Activated T-cell treated with anti-CD3 and anti-CD28 coated beads, Interleukin-2, amount 50 U/mL, for 1 hour (primary cell): Measurements from ENCODE around the gene ABCE1.
"Not testable (repeated sequence)": the region's sequence is repeated elsewhere in the genome, so short reads cannot be mapped to it uniquely, and the experiment has no call there.

Experiments used
- DNase-seq: peaks from one replicate; pipeline ENCODE4 v3.0.0-alpha.2; 2020

The ABCE1 gene

DNA sequence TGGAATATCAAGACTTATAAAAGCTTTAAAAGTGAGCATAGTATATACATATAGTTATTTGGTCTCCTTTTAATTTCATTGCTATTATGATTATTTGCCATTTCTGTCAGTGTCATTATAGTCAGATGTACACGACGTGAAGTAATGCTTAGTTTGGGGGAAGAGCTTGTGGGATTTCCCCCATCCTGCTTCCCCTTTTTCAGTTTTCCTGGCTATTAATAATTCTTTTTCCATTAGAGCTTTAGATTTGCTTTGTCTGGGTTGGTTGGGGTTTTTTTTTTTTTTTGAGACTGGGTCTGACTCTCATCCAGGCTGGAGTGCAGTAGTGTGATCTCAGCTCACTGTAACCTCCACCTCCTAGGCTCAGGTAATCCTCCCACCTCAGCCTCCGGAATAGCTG lies 5.4 kb downstream of the ABCE1 start:
- no peak for DNase-seq

DNA sequence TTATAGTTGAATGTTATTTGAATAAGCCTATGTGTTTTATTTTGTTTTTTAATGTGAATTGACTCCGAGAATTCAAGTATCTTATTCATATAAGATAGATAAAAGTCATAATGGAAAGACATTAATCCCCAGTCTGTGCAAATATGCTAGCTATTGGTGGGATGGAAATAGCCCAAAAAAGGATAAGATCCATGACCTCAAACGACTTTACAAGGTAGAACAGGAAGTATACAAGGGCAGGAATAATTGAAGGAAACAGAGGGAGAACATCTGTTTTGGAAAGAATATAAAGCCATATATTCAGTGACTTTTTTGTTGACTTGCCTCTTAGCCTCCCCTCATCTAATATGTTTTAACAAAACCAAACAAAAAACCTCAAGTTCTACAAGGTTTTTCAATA lies 9.0 kb downstream of the ABCE1 start:
- no peak for DNase-seq

DNA sequence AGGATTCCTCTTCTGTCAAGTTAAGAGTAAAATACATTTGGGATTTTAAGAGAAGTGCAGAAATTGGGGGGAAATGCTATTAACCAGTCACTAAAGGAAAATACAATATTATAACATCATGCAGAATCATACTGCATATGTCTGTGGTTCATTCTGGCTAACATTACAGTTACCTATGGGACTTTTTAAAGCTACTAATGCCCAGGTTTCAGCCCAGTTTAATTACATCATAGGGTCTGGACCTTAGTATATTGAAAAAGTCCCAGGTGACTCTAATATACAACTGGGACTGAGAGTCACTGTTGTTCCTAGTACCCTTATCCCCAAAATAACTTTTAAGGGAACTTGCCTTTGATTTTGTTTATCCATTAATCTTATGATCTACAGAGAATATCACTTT lies 10.0 kb downstream of the ABCE1 start:
- DNase-seq = no peak

DNA sequence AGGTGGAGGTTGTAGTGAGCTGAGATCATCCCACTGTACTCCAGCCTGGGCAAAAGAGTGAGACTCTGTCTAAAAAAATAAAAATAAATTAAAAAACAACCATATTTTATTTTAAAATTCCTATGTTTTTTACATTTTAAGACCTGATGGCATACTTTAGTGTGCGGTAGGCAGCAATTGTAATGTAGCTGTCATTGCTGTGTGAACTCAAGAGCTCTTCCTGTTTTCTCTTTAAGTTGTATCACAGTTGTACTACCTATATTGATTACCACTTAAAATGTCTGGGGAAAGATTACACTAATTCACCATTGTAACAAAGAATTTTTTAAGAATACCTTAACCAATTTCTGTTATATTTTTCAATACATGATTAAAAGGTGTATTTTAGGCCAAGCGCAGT lies 27.3 kb downstream of the ABCE1 start:
- DNase-seq = no peak

DNA sequence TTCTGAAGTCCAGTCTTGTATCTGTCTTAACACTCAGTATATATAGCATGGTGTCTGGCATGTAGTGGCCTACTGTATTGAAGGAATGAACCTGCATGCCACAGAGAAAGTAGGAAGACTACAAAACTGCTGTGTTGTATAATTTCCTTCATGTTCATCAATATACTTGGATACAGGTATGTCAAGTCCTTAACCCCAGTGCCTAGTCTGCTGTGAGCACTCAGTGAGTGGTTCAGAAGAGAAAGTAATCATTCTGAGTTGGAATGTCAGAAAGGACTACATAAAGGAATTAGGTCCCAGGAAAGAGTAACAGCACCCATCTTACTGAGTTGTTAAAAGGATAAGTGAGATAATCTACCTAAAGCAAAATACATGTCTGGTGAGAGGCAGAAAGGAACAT lies 32.0 kb downstream of the ABCE1 start:
- DNase-seq = no peak

DNA sequence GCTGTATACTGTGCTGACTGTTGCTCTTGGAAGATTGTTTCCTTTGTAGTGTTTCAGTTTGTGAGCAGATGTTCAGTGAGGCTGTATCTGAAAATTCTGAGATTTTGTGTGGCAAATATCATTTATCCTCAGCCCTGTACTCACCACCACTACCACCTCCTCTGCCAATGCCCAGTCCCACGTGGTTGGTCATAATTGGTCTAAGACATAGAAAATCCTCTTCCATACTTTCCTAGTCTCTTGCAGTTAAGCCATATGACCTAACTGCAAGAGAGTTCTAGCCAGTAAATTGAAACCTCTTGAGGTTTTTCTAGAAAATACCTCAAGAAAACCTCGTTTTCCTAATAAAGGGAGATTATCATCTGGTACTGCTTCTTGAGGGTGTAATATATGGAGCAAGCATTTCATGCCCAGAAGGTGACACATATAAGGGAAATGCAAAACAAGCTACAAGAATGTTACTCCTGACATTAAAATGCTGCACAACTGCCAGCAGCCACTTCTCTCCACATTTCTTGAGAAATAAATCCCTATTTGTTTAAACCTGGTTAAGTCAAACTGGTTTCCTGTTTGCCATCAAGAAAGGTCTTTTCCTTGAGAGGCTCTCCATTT lies 32.8 kb downstream of the ABCE1 start:
- DNase-seq = no peak

DNA sequence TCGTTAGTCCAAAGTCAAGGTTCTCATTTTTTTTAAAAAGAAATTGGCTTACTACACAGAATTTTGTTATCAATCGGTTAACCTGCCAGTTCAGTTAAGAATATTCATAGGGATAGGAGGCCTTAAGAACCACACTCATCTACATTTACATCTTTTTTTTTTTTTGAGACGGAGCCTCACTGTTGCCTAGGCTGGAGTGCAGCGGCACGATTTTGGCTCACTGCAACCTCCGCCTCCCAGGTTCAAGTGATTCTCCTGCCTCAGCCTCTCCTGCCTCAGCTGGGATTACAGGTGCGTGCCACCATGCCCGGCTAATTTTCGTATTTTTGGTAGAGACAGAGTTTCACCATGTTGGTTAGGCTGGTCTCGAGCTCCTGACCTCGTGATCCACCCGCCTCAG lies 33.7 kb downstream of the ABCE1 start:
- no peak for DNase-seq

DNA sequence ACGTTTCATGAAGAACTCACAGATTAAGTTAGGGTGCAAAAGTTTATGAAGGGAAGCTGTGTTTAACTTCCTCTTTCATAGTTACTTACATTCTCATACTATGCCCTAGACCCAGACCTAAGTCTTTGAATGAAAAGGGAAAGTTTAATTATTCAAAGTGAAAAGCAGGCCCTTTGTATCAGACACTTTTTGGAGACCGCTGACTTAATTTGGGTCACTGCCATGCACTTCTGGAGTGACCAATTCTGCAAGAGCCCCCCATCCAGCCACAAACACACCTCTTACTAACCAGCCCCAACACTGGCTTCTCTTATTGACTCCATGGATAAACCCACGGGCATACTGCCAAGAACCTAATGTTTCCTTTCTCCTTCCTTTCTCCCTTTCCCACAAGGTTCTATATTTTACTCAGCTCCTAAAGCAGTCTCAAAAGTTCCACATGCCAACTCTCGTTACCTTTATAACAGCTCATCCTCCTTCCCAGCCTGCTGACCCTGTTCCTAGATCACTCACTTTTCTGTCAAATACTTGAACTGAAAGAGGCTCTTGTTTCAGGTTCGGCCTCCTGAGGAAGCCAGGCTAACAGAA lies 34.5 kb downstream of the ABCE1 start:
- no peak for DNase-seq

DNA sequence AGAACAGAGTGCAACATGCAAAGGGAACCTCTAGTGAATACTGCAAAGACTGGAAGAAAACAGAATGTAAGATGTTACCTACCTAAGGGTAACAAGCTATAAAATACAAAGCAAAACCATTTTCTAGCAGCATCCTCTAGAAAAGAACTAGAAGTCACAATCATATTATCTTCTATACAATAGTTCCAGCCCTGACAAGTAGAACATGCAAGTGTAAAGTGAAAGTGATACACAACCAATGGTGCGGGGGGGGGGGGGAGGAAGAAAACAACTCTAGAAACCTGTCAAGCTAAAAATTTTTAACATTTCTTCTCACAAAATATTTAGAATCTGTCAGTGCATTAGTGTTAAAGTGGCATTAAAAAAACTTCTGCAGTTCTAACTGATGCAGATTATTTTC lies 38.1 kb downstream of the ABCE1 start:
- DNase-seq = not testable (repeated sequence)

DNA sequence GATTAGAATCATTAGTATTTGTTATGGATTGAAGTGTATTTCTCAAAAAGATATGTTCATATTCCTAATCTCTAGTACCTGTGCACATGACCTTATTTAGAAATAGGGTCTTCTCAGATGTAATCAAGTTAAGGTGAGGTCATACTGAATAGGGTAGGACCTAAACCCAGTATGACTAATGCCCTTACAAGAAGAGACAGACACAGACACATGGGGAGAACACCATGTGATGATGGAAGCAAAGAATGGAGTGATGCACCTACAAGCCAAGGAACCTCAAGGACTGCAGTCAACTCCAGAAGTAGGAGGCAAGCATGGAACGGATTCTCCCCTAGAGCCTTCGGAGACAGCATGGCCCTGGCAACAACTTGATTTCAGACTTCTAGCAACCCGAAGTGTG lies 50.9 kb downstream of the ABCE1 start:
- DNase-seq = no peak

DNA sequence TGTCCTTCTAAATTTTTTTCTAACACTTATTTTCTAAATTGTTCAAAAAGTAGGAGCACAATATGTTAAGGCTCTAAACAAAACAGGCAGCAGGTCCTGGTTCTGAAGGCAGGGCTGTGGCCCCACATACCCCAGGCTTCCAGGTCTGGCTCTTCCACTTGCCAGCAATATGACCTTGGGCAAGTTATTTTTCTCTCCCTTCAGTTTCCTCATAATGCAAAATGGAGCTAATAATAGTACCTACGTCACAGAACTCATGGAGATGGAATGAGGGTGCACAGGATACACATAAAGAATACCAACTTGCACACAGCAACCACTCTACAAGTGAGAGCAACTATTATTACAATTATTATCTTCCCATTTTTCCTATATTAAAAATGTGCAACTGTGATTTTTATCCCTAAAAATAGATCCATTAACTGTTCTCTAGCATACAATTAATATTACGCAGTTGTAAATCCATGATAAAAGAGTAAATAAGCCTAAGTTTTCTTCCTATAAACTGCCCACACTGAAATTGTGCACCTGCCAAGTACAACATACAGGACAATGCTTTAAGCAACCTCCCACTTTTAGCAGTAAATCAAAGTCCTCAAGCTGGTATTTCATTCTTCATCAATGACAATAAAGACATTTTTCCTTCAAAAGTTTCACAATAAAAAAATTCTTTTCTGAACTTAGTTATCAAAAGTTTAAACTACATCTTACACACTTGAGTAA lies 55.2 kb downstream of the ABCE1 start:
- DNase-seq = no peak

DNA sequence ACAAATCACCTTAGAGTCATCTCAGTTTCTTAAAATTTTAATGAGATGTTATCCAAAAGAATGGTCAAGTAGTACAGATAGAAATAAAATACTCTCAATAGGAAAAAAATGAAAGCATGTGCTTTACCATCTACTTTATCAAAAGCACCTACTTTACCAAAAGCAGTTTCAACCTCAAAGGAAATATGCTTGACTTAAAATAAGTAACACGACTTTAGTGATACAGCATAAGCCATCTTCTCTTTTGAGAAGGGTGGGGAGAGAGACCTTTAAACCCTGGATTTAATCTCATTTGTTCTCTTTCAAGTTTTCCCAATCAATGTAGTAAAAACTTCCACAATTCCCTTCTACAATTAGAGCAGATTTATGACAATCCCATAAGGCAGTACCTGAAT lies 55.8 kb downstream of the ABCE1 start:
- DNase-seq = no peak

DNA sequence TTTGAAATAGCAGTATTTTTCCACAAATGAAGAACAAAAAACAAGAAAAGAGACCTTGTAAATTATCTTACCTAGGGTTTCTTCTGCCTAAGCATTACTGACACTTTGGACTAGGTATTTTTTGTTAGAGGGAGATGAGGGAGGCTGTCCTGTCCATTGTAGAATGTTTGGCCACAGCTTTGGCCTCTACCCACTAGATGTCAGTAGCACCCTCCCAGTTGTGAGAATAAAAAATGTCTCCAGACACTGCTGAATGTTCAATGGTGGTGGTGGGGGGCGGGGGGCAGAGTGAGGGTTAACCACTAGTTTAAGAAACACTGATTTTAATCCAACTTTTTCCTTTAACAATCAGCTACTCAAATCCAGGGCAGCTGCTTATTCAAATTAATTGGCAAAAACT lies 56.5 kb downstream of the ABCE1 start:
- no peak for DNase-seq

DNA sequence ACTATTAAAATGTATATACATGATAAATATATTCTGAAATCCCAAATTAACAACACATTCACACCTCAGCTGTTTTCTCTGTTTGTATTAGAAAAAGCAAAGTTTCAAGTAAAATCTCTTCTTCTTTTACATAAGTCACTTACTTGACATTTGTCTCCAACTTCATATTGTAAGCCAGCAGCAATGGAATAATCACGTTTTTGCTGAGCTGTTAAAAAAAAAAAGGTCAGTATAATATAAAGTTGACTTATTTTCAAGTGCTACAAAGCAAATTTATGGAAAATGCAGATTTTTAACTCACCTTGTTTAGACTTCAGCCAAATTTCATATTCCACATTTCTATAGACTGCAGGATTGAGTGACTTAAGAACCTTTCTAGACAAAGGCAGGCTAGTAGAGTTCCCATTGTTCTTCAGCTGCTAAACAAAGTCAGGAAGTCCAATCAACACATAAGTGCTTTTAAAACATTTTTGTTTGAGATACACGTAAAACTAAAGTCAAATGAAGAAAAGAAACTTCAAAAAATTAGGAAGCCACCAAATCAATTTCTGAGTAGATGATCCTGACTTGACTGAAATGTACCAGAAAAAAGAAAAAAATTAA lies 57.3 kb downstream of the ABCE1 start:
- DNase-seq = no peak

DNA sequence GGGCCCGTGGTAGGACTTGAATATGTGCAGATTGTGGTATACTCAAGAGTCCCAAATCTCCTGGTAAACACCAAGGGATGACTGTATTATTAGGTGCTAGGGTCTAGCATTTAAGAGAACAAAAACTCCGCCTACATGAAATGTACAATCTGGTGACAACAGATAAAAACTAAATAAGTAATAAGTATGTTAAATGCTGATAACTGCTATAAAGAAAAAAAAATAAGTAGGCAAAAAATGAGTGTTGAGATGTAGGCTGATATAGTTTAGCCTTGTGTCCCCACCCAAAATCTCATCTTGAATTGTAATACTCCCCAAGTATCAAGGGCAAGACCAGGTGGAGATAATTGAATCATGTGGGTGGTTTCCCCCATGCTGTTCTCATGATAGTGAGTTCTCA lies 58.9 kb downstream of the ABCE1 start:
- no peak for DNase-seq

DNA sequence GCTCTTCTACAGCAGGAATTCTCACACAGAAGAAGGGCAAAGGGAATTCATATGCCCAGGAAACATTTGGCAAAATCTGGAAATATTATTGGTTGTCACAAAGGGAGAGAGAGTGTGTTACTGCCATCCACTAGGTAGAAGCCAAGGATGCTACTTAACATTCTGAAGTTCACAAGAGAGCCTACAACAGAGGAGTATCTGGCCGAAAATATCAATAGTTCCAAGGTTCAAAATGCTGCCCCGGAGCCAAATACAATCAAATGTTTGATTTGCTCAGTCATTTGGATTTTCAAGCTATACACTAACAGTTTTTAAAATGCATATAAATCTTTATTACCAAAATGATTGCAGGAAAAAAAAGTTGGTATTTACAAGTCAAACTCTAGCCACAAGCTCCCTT lies 63.4 kb downstream of the ABCE1 start:
- no peak for DNase-seq

DNA sequence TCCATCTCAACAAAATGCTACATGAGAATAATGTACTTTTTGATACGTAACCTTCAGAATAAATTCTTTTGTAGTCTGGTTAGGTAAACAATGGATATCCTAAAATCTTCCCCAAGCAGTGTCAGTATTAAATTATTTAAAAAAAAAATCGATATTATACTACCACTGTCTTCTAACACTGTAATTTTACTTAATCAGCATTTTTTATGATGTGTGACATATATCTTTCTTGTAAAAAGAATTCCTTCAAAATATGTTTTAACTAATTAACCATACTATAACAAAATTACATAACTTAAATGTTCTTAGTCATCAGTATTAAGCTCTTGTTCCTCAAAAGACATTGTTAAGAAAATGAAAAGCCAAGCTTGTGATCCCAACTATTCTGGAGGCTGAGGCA lies 69.8 kb downstream of the ABCE1 start:
- no peak for DNase-seq

DNA sequence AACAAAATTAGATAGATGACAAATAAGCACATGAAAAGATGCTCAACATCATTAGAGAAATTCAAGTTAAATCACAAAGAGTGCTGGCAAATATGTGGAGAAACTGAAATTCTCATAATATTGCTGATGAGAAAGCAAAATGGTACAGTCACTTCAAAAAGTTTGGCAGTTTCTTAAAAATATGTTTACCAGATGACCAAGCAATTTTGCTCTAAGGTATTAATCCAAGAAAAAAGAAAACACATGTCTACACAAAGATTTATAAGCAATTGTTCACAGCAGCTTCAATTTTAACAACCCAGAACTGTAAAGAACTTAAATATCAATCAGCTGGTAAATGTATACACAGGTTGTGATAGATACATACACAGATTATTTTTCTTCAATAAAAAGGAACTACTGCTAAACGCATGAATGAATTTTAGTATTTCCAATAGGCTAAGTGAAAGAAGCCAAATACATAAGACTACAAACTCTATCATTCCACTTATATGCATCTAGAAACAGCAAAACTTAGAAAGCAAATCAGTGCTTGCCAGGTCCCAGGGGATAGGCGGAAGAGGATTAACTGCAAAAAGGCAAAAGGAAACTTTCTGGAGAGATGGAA lies 70.6 kb downstream of the ABCE1 start:
- DNase-seq = no peak

DNA sequence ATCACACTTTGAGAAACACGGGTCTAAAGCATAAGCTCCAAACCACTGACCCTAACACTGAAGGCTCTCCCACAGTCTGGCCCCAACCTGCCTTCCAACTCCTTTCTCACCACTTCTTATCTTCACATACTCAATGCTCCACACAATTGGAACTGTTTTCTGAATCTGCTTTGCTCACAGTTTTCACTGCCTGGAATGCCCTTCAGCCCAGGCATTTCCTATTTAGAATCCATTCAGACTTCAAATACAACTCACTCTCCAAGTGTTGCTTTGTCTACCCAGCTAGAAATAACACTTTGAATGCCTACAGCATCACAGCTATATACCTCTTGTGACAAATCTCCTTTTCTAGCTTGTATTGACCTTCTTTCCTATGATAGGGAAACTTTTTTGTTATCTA lies 72.1 kb downstream of the ABCE1 start:
- DNase-seq = no peak

DNA sequence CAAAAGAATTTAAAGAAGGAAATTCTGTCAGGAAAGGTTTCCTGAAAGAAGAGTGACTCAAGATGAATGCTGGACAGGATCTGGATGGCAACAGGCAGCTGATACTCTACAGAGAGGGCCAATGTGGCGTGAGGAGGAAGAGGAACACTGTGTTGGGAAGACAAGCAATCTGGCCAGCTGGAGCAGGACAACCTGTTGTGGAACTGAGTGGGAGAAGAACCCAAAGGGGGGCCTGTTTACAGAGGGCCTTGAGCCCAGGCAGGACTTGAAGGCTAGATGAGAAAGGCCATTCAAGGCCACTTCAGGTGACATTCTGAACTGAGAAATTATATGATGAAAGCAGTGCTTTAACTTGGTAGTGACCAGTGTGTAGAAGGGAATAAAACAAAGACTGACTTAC lies 73.8 kb downstream of the ABCE1 start:
- DNase-seq = no peak

DNA sequence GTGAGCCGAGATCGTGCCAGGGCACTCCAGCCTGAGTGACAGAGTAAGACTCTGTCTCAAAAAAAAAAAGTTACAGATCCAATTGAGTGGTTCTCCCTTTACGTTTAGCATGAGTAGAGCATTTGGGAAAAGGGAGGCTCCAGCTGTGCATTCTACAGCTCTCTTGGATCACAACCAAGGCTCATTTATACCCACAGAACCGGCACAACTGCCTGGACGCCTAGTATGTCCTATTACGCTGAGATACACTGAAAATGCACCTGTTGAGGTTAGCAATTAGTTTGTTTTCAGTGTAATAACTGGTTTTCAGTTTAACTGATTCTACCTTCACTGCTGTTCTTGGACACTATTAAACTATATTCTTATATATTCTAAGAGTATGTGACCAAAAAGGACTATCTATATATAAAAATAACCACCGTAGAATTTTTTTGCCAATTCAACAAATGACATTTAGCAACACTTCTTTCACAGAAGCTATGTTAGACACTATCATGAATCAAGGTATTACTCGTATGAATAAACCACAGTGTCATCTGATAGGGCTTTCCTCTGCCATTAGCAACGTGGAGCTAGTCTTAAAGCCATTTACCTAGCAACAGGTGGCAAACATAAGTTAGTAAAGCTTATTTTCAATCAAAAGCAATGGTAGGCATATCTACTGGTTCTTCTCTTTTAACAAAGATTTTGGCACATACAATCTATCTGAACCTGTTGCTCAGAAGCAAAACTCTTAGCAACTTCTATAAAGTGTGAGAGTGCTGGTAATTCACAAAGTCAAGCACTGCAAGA lies 78.7 kb downstream of the ABCE1 start:
- DNase-seq = no peak

DNA sequence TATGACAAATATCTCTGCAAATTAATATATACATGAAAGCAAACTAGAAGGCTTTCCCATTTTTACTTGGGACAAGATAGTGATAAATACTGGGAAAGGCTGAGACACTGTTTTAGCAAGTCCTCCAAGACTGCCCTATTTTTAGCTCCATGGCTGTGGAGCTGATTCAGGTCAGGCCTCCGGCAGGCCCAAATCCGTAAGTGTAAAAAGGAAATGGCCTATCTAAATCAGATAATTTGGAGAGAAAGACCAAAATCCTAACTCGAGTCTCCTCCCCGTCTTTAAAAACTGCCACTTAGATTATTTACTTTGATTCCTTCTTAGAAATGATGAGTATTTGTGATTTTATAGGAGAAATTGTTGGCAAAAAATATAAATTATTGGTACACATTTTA lies 79.4 kb downstream of the ABCE1 start:
- DNase-seq = no peak

DNA sequence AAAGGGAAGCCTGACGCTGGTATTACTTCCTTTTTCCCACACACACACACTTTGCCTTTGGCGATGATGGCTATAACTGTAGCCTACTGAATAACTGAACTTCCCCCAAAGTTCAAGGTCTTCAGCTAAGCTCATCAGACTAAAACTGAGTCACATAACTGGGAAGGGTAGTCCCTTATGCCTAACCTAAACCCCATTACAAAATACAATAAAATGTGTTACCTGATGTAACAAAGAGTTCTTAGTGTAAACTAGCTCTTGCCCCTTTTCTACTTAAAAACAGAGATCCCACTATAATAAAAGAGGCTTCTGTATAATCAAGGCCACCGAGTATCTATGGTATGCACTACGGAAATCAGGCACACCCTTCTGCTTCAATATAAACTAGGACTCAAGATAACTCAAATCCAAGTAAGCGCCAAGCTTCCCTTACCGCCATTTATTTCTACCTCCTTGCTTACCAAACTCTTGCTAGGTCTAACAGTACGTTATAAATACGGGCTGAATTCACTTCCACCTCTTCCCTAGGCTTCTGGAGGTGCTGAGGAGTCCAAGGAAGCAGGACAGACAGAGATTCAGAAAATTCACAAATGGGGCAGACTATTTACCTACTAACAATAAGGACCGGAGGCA lies 79.9 kb downstream of the ABCE1 start:
- DNase-seq = no peak
